ENCODE results near the gene NHS. TPM values are rescaled to one million over a fixed set of nuclear protein-coding genes. Genes with fewer than 3 reads are reported as not detected.

Gene NHS
- total RNA-seq, 4 donors from 2014 or later: 4.6 to 9.9 (median 7.2) TPM

DNA sequence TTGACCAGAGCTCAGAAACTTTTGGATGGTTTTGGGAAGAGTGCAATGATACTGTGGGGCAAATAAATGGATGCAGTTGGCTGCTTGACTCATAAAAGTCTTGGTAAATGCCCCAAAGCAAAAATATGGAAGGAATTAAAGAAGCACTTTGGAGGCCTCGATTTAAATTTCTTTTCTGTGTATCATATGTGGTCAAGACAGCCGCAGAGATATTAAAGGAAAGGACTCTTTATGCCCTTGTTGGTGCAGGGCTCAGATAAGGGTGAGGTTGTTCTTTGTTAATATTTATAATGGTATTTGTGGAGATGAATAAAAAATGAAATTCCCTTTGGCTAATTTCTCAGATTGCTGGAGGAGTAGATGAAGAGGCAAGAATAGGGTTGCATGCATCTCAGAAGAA is 90.2 kb downstream of the NHS start:
- 68% methylated on average over 2 of the region's 2 CpGs for WGBS
- Histone ChIP-seq H3K27me3 (no peaks in the 10 kb centered on the region), H3K27ac (no peak overlapping the region), H3K4me1 (no peaks in the 10 kb centered on the region), H3K4me3 (no peak overlapping the region), H3K36me3 (no peaks in the 10 kb centered on the region), H3K9me3 (no peaks in the 10 kb centered on the region)
- no peak for TF ChIP-seq CTCF (IDR thresholded peaks at IDR 0.05)
- TF ChIP-seq POLR2AphosphoS5 (IDR thresholded peaks at IDR 0.05): no peak
- no peak for TF ChIP-seq POLR2A (IDR thresholded peaks at IDR 0.05)
- no peak for TF ChIP-seq EP300 (IDR thresholded peaks at IDR 0.05)
- no peak for DNase-seq (ENCODE audit: low spot score in 2 of 2)

- Histone ChIP-seq H3K27me3 (no peaks in the 10 kb centered on the region), H3K4me3 (no peak overlapping the region), H3K4me1 (no peaks in the 10 kb centered on the region), H3K9me3 (no peaks in the 10 kb centered on the region), H3K36me3 (no peaks in the 10 kb centered on the region), H3K27ac (no peak overlapping the region)
- DNase-seq (ENCODE audit: low spot score in 2 of 2): no peak
- no peak for TF ChIP-seq POLR2A (IDR thresholded peaks at IDR 0.05)
- no peak for TF ChIP-seq POLR2AphosphoS5 (IDR thresholded peaks at IDR 0.05)
- no peak for TF ChIP-seq EP300 (IDR thresholded peaks at IDR 0.05)
- TF ChIP-seq CTCF (IDR thresholded peaks at IDR 0.05): no peak
- WGBS: 70% methylated on average over 4 of the region's 4 CpGs
Measured at GRCh38 chrX:17465802-17466201, 90.8 kb downstream of the NHS start.

DNA sequence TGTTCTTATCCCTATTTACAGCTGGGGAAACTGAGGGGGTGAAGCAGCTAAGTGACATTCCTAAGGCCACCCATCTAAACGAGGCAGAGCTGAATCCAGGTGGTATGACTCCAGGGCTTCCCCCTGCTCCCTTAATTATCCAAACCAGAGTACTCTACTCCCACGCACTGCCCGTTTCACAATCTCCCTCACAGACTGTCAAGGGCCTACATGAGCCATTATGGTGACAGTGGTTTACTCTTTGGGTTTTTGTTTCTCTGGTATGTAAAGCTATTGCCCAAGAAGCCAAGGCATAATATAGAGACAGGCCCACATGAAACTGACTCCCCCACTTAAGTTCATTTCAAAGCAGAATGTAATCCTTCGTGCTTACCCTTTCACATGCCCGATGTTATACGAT is 95.1 kb downstream of the NHS start:
- DNase-seq (ENCODE audit: low spot score in 2 of 2): no peak
- no peaks in the 10 kb centered on the region for H3K4me1 ChIP-seq
- TF ChIP-seq POLR2A (IDR thresholded peaks at IDR 0.05) (no peak), CTCF (IDR thresholded peaks at IDR 0.05) (no peak), POLR2AphosphoS5 (IDR thresholded peaks at IDR 0.05) (no peak), EP300 (IDR thresholded peaks at IDR 0.05) (no peak)
- no peaks in the 10 kb centered on the region for H3K9me3 ChIP-seq
- no peaks in the 10 kb centered on the region for H3K36me3 ChIP-seq
- H3K27me3 ChIP-seq: no peaks in the 10 kb centered on the region
- H3K27ac ChIP-seq: no peak overlapping the region
- H3K4me3 ChIP-seq: no peak overlapping the region
- 85% methylated on average over 6 of the region's 6 CpGs for WGBS

- TF ChIP-seq CTCF (IDR thresholded peaks at IDR 0.05): no peak
- TF ChIP-seq POLR2A (IDR thresholded peaks at IDR 0.05): no peak
- TF ChIP-seq EP300 (IDR thresholded peaks at IDR 0.05): no peak
- no peak for TF ChIP-seq POLR2AphosphoS5 (IDR thresholded peaks at IDR 0.05)
- 75% methylated on average over 2 of the region's 2 CpGs for WGBS
- no peaks in the 10 kb centered on the region for H3K36me3 ChIP-seq
- H3K4me1 ChIP-seq: no peaks in the 10 kb centered on the region
- no peak for DNase-seq (ENCODE audit: low spot score in 2 of 2)
- H3K4me3 ChIP-seq: no peak overlapping the region
- H3K27me3 ChIP-seq: no peaks in the 10 kb centered on the region
- H3K9me3 ChIP-seq: no peaks in the 10 kb centered on the region
- no peak overlapping the region for H3K27ac ChIP-seq
Measured at GRCh38 chrX:17471121-17471520, 96.1 kb downstream of the NHS start.

DNA sequence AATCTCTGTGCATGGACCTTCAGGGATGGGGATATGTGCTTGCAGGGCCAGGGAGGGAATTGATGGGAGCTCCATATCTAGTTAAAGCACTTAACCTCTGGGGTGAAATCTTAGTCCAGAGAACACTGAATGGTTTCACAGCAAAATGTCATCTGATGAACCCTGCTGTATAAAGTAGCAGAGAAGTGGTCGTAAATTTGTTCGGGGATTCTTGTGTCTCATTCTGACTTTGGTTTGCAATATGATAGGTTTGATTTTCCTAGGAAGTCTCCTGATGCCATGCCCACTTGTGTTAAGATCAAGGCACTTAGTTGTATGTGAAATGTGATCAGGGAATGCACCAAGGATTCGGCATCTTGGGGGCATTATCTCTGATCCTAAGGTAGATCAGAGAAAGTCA is 96.9 kb downstream of the NHS start:
- no peak for DNase-seq (ENCODE audit: low spot score in 2 of 2)
- Histone ChIP-seq H3K27ac (no peak overlapping the region), H3K4me1 (no peaks in the 10 kb centered on the region), H3K9me3 (no peaks in the 10 kb centered on the region), H3K36me3 (no peaks in the 10 kb centered on the region), H3K27me3 (no peaks in the 10 kb centered on the region), H3K4me3 (no peak overlapping the region)
- TF ChIP-seq POLR2AphosphoS5 (IDR thresholded peaks at IDR 0.05): no peak
- no peak for TF ChIP-seq POLR2A (IDR thresholded peaks at IDR 0.05)
- no peak for TF ChIP-seq CTCF (IDR thresholded peaks at IDR 0.05)
- TF ChIP-seq EP300 (IDR thresholded peaks at IDR 0.05): no peak
- WGBS: 94% methylated on average over 3 of the region's 3 CpGs
